Transverse colon (tissue), 3 donors: Measurements from ENCODE around the gene MEFV.

ENCODE experiments used
- POLR2A ChIP-seq: fragments of 450-650 bp; IDR thresholded peaks from one replicate; pipeline ENCODE4 v1.6.1; 2016; ENCODE audit warnings: antibody characterized with exemption, mild to moderate bottlenecking, moderate library complexity
- TF ChIP-seq, protein P1 (sequence below), 5 experiments: fragments of 200-600 bp in 3 of 5; fragments of 450-650 bp in 2 of 5; sonication (generic) in 3 of 5; IDR thresholded peaks; 1 replicate in 2 of 5; 2 replicates in 3 of 5; pipeline ENCODE4 v1.5.1; 2016 to 2017; ENCODE audit warnings: antibody characterized with exemption in 5 of 5, inconsistent platforms in 3 of 5, mild to moderate bottlenecking in 2 of 5, moderate library complexity in 1 of 5

DNA sequence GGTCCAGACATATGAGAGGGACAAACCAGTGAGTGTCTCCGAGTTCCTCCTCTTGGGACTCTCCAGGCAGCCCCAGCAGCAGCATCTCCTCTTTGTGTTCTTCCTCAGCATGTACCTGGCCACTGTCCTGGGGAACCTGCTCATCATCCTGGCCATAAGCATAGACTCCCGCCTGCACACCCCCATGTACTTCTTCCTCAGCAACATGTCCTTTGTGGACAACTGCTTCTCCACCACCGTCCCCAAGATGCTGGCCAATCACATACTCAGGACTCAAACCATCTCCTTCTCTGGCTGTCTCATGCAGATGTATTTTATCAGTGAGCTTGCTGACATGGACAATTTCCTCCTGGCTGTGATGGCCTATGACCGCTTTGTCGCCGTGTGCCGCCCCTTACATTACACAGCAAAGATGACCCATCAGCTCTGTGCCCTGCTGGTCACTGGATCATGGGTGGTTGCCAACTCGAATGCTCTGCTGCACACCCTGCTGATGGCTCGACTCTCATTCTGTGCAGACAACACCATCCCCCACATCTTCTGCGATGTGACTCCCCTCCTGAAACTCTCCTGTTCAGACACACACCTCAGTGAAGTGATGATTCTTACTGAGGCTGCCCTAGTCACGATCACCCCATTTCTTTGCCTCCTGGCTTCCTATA lies 40.7 kb downstream of the MEFV start:
- TF ChIP-seq, protein P1, sequence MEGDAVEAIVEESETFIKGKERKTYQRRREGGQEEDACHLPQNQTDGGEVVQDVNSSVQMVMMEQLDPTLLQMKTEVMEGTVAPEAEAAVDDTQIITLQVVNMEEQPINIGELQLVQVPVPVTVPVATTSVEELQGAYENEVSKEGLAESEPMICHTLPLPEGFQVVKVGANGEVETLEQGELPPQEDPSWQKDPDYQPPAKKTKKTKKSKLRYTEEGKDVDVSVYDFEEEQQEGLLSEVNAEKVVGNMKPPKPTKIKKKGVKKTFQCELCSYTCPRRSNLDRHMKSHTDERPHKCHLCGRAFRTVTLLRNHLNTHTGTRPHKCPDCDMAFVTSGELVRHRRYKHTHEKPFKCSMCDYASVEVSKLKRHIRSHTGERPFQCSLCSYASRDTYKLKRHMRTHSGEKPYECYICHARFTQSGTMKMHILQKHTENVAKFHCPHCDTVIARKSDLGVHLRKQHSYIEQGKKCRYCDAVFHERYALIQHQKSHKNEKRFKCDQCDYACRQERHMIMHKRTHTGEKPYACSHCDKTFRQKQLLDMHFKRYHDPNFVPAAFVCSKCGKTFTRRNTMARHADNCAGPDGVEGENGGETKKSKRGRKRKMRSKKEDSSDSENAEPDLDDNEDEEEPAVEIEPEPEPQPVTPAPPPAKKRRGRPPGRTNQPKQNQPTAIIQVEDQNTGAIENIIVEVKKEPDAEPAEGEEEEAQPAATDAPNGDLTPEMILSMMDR (IDR thresholded peaks at IDR 0.05), result no peak
- no peak for TF ChIP-seq POLR2A
